Measurements from ENCODE around the gene UCP2. TPM values are rescaled to one million over a fixed set of nuclear protein-coding genes. Genes with fewer than 3 reads are reported as not detected.

UCP2 gene
- total and polyA plus RNA-seq, 5 experiments from 2014 or later = 388 to 1,325 (median 998) TPM

GRCh38 chr11:74018331-74019005, 35.8 kb upstream of the UCP2 start:
- ATAC-seq = no peak
- H3K4me1 Mint-ChIP-seq = peaks cover 19 to 44% (median 37%) of the 10 kb centered on the region in 4 donors
- DNase-seq = no peak
- H3K9me3 Mint-ChIP-seq = no peaks in the 10 kb centered on the region
- peaks cover 0 to 20% (median 18%) of the 10 kb centered on the region in 3 donors for H3K36me3 Mint-ChIP-seq
- no peaks in the 10 kb centered on the region for H3K27me3 Mint-ChIP-seq
- H3K27ac Mint-ChIP-seq = peak overlapping the region in 8 of 10 donors; percentile 31 to 84 (median 58)
- H3K4me3 Mint-ChIP-seq = no peak overlapping the region
- POLR2A ChIA-PET = interaction anchor here (0.8 to 15.0 kb wide), 5 partner anchors 10 to 43 kb away, joined by 3 to 452 read pairs (median 4); partner anchors contain the start of genes UCP2 and UCP3

GRCh38 chr11:74017631-74018030, 35.0 kb upstream of the UCP2 start:
- Mint-ChIP-seq H3K36me3 (peaks cover 0 to 16% (median 16%) of the 10 kb centered on the region in 3 donors), H3K27ac (peak overlapping the region in 5 of 10 donors; percentile 40 to 80 (median 78)), H3K4me1 (peaks cover 19 to 50% (median 40%) of the 10 kb centered on the region in 4 donors), H3K4me3 (no peak overlapping the region), H3K27me3 (no peaks in the 10 kb centered on the region), H3K9me3 (no peaks in the 10 kb centered on the region)
- POLR2A ChIA-PET = interaction anchor here (0.8 to 15.0 kb wide), 4 partner anchors 12 to 43 kb away, joined by 3 to 452 read pairs (median 4); partner anchors contain the start of gene UCP2
- no peak for DNase-seq
- ATAC-seq = no peak

- peaks cover 0 to 18% (median 16%) of the 10 kb centered on the region in 3 donors for H3K36me3 Mint-ChIP-seq
- H3K4me1 Mint-ChIP-seq = peaks cover 29 to 65% (median 53%) of the 10 kb centered on the region in 4 donors
- no peak overlapping the region for H3K4me3 Mint-ChIP-seq
- DNase-seq (no peak), ATAC-seq (no peak)
- no peaks in the 10 kb centered on the region for H3K27me3 Mint-ChIP-seq
- POLR2A ChIA-PET = interaction anchor here (1.1 to 15.0 kb wide), 5 partner anchors 11 to 52 kb away, joined by 3 to 452 read pairs (median 18); partner anchors contain the start of gene UCP2
- H3K27ac Mint-ChIP-seq = peak overlapping the region in 9 of 10 donors; percentile 12 to 94 (median 58)
- no peaks in the 10 kb centered on the region for H3K9me3 Mint-ChIP-seq
Observed at GRCh38 chr11:74015919-74016684, 33.5 kb upstream of the UCP2 start.

GRCh38 chr11:74014880-74015279, 32.2 kb upstream of the UCP2 start:
- Mint-ChIP-seq H3K27ac (peak overlapping the region; percentile 32 to 97 (median 78)), H3K27me3 (no peaks in the 10 kb centered on the region), H3K9me3 (no peaks in the 10 kb centered on the region), H3K4me1 (peaks cover 40 to 77% (median 65%) of the 10 kb centered on the region in 4 donors), H3K4me3 (peak overlapping the region in 2 of 10 donors; percentile 23 to 34), H3K36me3 (peaks cover 0 to 18% (median 16%) of the 10 kb centered on the region in 3 donors)
- ATAC-seq = no peak
- no peak for DNase-seq
- POLR2A ChIA-PET = interaction anchor here (0.8 to 15.0 kb wide), 6 partner anchors 10 to 51 kb away, joined by 3 to 452 read pairs (median 12); partner anchors contain the start of gene UCP2

GRCh38 chr11:74013141-74013540, 30.5 kb upstream of the UCP2 start:
- Mint-ChIP-seq H3K36me3 (peaks cover 0 to 16% (median 15%) of the 10 kb centered on the region in 3 donors), H3K27me3 (no peaks in the 10 kb centered on the region), H3K4me3 (no peak overlapping the region), H3K27ac (peak overlapping the region in 8 of 10 donors; percentile 63 to 99 (median 92)), H3K9me3 (no peaks in the 10 kb centered on the region), H3K4me1 (peaks cover 46 to 89% (median 77%) of the 10 kb centered on the region in 4 donors)
- POLR2A ChIA-PET = interaction anchor here (0.8 to 15.0 kb wide), 8 partner anchors 8 to 38 kb away, joined by 3 to 452 read pairs (median 8); partner anchors contain the start of gene UCP2
- no peak for DNase-seq
- ATAC-seq = no peak

- peaks cover 0 to 16% (median 10%) of the 10 kb centered on the region in 3 donors for H3K36me3 Mint-ChIP-seq
- peaks cover 50 to 95% (median 86%) of the 10 kb centered on the region in 4 donors for H3K4me1 Mint-ChIP-seq
- H3K9me3 Mint-ChIP-seq = no peaks in the 10 kb centered on the region
- no peaks in the 10 kb centered on the region for H3K27me3 Mint-ChIP-seq
- peak overlapping the region; percentile 90 to 99 (median 95) for H3K27ac Mint-ChIP-seq
- POLR2A ChIA-PET = interaction anchor here (0.6 to 15.0 kb wide), 10 partner anchors 8 to 326 kb away, joined by 3 to 452 read pairs (median 4); partner anchors contain the start of genes C2CD3 and UCP2
- H3K4me3 Mint-ChIP-seq = peak overlapping the region in 9 of 10 donors; percentile 20 to 82 (median 66)
- ATAC-seq (no peak), DNase-seq (no peak)
Observed at GRCh38 chr11:74012074-74012809, 29.6 kb upstream of the UCP2 start.

- H3K27ac Mint-ChIP-seq = peak overlapping the region; percentile 90 to 99 (median 95)
- DNase-seq (peak in 5 of 10 donors; percentile 32 to 55 (median 35)), ATAC-seq (peak; percentile 77 to 82)
- peak overlapping the region in 9 of 10 donors; percentile 20 to 82 (median 66) for H3K4me3 Mint-ChIP-seq
- H3K4me1 Mint-ChIP-seq = peaks cover 53 to 94% (median 88%) of the 10 kb centered on the region in 4 donors
- no peaks in the 10 kb centered on the region for H3K27me3 Mint-ChIP-seq
- H3K9me3 Mint-ChIP-seq = no peaks in the 10 kb centered on the region
- POLR2A ChIA-PET = interaction anchor here (0.6 to 15.0 kb wide), 8 partner anchors 8 to 326 kb away, joined by 3 to 452 read pairs (median 4); partner anchors contain the start of genes C2CD3 and UCP2
- H3K36me3 Mint-ChIP-seq = peaks cover 0 to 10% (median 3%) of the 10 kb centered on the region in 3 donors
Observed at GRCh38 chr11:74011360-74012073, 28.9 kb upstream of the UCP2 start.

- Mint-ChIP-seq H3K36me3 (peaks cover 0 to 4% (median 2%) of the 10 kb centered on the region in 3 donors), H3K27me3 (no peaks in the 10 kb centered on the region), H3K4me1 (peaks cover 51 to 96% (median 89%) of the 10 kb centered on the region in 4 donors), H3K9me3 (no peaks in the 10 kb centered on the region), H3K4me3 (peak overlapping the region; percentile 22 to 82 (median 64)), H3K27ac (peak overlapping the region; percentile 90 to 99 (median 95))
- ATAC-seq (no peak), DNase-seq (peak in 1 of 10 donors; percentile 17)
- POLR2A ChIA-PET = interaction anchor here (0.6 to 15.0 kb wide), 7 partner anchors 9 to 160 kb away, joined by 3 to 452 read pairs (median 3); partner anchors contain the start of genes C2CD3 and UCP2
Observed at GRCh38 chr11:74010306-74011300, 28.0 kb upstream of the UCP2 start.

GRCh38 chr11:74009675-74010305, 27.1 kb upstream of the UCP2 start:
- Mint-ChIP-seq H3K27me3 (no peaks in the 10 kb centered on the region), H3K4me3 (peak overlapping the region in 5 of 10 donors; percentile 16 to 82 (median 61)), H3K9me3 (no peaks in the 10 kb centered on the region), H3K36me3 (peaks cover 0 to 3% (median 2%) of the 10 kb centered on the region in 3 donors), H3K27ac (peak overlapping the region; percentile 90 to 99 (median 95)), H3K4me1 (peaks cover 53 to 96% (median 89%) of the 10 kb centered on the region in 4 donors)
- DNase-seq (no peak), ATAC-seq (no peak)
- POLR2A ChIA-PET = interaction anchor here (0.6 to 15.0 kb wide), 7 partner anchors 10 to 46 kb away, joined by 3 to 452 read pairs (median 3); partner anchors contain the start of gene UCP2

GRCh38 chr11:74009230-74009547, 26.5 kb upstream of the UCP2 start:
- Mint-ChIP-seq H3K4me3 (peak overlapping the region in 4 of 10 donors; percentile 28 to 79 (median 54)), H3K27ac (peak overlapping the region; percentile 65 to 98 (median 95))
- POLR2A ChIA-PET = interaction anchor here (0.8 to 15.0 kb wide), 7 partner anchors 10 to 45 kb away, joined by 3 to 452 read pairs (median 9); partner anchors contain the start of gene UCP2

More at GRCh38 chr11:74009230-74009547, 26.5 kb upstream of the UCP2 start:
- DNase-seq = no peak
- ATAC-seq = no peak
- Mint-ChIP-seq H3K9me3 (no peaks in the 10 kb centered on the region), H3K36me3 (peaks cover 0 to 3% (median 2%) of the 10 kb centered on the region in 3 donors), H3K4me1 (peaks cover 51 to 96% (median 89%) of the 10 kb centered on the region in 4 donors), H3K27me3 (no peaks in the 10 kb centered on the region)

All from naive thymus-derived CD8-positive, alpha-beta T cell (primary cell).